ENCODE results near the gene PTPRG. TPM values are rescaled to one million over a fixed set of nuclear protein-coding genes. Genes with fewer than 3 reads are reported as not detected.

PTPRG gene
- total RNA-seq, 2 donors from 2014 or later, result 23.9 to 31.6 TPM

- Histone ChIP-seq H3K36me3 (replicated peaks in 1 of 2; ENCODE audit: insufficient read depth in 1 of 2, low read depth in 2 of 2) (no peaks in the 10 kb centered on the region), H3K27ac (no peak overlapping the region), H3K27me3 (no peaks in the 10 kb centered on the region), H3K4me1 (no peaks in the 10 kb centered on the region), H3K4me3 (no peak overlapping the region), H3K9me3 (no peaks in the 10 kb centered on the region)
- TF ChIP-seq POLR2A (IDR thresholded peaks at IDR 0.05), result no peak
- no peak for TF ChIP-seq CTCF (IDR thresholded peaks at IDR 0.05)
- intact Hi-C loops (cut with DNase I), result no loop called here
- DNase-seq, result no peak
- ATAC-seq, result no peak
Measured at GRCh38 chr3:62128681-62129080, 567.3 kb downstream of the PTPRG start.

- TF ChIP-seq POLR2A (IDR thresholded peaks at IDR 0.05) (no peak), CTCF (IDR thresholded peaks at IDR 0.05) (no peak)
- 57 to 61% methylated on average over 2 of the region's 2 CpGs for whole genome bisulfite sequencing, 2 donors
- intact Hi-C loops (cut with DNase I), result no loop called here
Measured at GRCh38 chr3:62131050-62131449, 569.7 kb downstream of the PTPRG start.

GRCh38 chr3:62131620-62132019 is 570.2 kb downstream of the PTPRG start:
- peak in 6 of 7 experiments; percentile 21 to 47 (median 28) for TF ChIP-seq CTCF (IDR thresholded peaks at IDR 0.05)
- TF ChIP-seq POLR2A (IDR thresholded peaks at IDR 0.05), result no peak
- no peak overlapping the region for H3K27ac ChIP-seq

More at GRCh38 chr3:62131050-62131449, 569.7 kb downstream of the PTPRG start:
- Histone ChIP-seq H3K36me3 (replicated peaks in 1 of 2; ENCODE audit: insufficient read depth in 1 of 2, low read depth in 2 of 2) (no peaks in the 10 kb centered on the region), H3K4me1 (no peaks in the 10 kb centered on the region), H3K4me3 (no peak overlapping the region), H3K27me3 (no peaks in the 10 kb centered on the region), H3K9me3 (no peaks in the 10 kb centered on the region), H3K27ac (no peak overlapping the region)
- DNase-seq, result no peak
- no peak for ATAC-seq

GRCh38 chr3:62132027-62132602 is 570.7 kb downstream of the PTPRG start:
- ATAC-seq (no peak), DNase-seq (no peak)
- Histone ChIP-seq H3K4me3 (no peak overlapping the region), H3K27me3 (no peaks in the 10 kb centered on the region), H3K4me1 (no peaks in the 10 kb centered on the region), H3K27ac (no peak overlapping the region), H3K9me3 (no peaks in the 10 kb centered on the region), H3K36me3 (replicated peaks in 1 of 2; ENCODE audit: insufficient read depth in 1 of 2, low read depth in 2 of 2) (no peaks in the 10 kb centered on the region)
- TF ChIP-seq POLR2A (IDR thresholded peaks at IDR 0.05) (no peak), CTCF (IDR thresholded peaks at IDR 0.05) (no peak)
- 55 to 67% methylated on average over 3 of the region's 3 CpGs for WGBS, 2 donors
- intact Hi-C loops (cut with DNase I), result no loop called here

More at GRCh38 chr3:62131620-62132019, 570.2 kb downstream of the PTPRG start:
- 26 to 38% methylated on average over 3 of the region's 3 CpGs for WGBS, 2 donors
- intact Hi-C loops (cut with DNase I), result no loop called here
- Histone ChIP-seq H3K9me3 (no peaks in the 10 kb centered on the region), H3K4me3 (no peak overlapping the region), H3K36me3 (replicated peaks in 1 of 2; ENCODE audit: insufficient read depth in 1 of 2, low read depth in 2 of 2) (no peaks in the 10 kb centered on the region), H3K4me1 (no peaks in the 10 kb centered on the region), H3K27me3 (no peaks in the 10 kb centered on the region)
- DNase-seq, result no peak
- ATAC-seq, result no peak

- TF ChIP-seq CTCF (IDR thresholded peaks at IDR 0.05) (no peak), POLR2A (IDR thresholded peaks at IDR 0.05) (no peak)
- intact Hi-C loops (cut with DNase I), result no loop called here
- no peak overlapping the region for H3K27ac ChIP-seq
- no peaks in the 10 kb centered on the region for H3K4me1 ChIP-seq
- no peak overlapping the region for H3K4me3 ChIP-seq
- H3K36me3 ChIP-seq (replicated peaks in 1 of 2; ENCODE audit: insufficient read depth in 1 of 2, low read depth in 2 of 2), result no peaks in the 10 kb centered on the region
- ATAC-seq, result no peak
- no peaks in the 10 kb centered on the region for H3K9me3 ChIP-seq
- no peak for DNase-seq
- 60 to 80% methylated on average over 5 of the region's 5 CpGs for WGBS, 2 donors
- no peaks in the 10 kb centered on the region for H3K27me3 ChIP-seq
Measured at GRCh38 chr3:62133015-62133414, 571.6 kb downstream of the PTPRG start.

All from body of pancreas (tissue), 4 donors.